ENCODE data around the gene RTP3. TPM values are rescaled to one million over a fixed set of nuclear protein-coding genes. Genes with fewer than 3 reads are reported as not detected.

Gene RTP3
- polyA plus RNA-seq, 1 donor from 2014 or later = not detected

GRCh38 chr3:46489381-46489780 is 8.4 kb upstream of the RTP3 start:
- Histone ChIP-seq H4K20me1 (ENCODE audit: insufficient read depth) (no peaks in the 10 kb centered on the region), H3K36me3 (ENCODE audit: insufficient read depth, low read length) (no peaks in the 10 kb centered on the region), H3K9ac (ENCODE audit: low read length) (no peak overlapping the region), H3K4me3 (ENCODE audit: low read length) (no peak overlapping the region), H3K27me3 (ENCODE audit: insufficient read depth, low read depth, low read length) (no peaks in the 10 kb centered on the region), H3K9me3 (ENCODE audit: low read length) (no peaks in the 10 kb centered on the region), H3K9me2 (ENCODE audit: insufficient read depth, low read length) (no peaks in the 10 kb centered on the region), H3K27ac (ENCODE audit: low read length) (no peak overlapping the region), H2AFZ (ENCODE audit: low read depth, low read length) (no peak overlapping the region), H3K4me2 (ENCODE audit: low read length) (no peak overlapping the region), H3K79me2 (replicated peaks; ENCODE audit: insufficient read depth, low read length) (no peaks in the 10 kb centered on the region), H3F3A (ENCODE audit: insufficient read depth, low read length, poor library complexity, severe bottlenecking) (no peaks in the 10 kb centered on the region)
- no peak for TF ChIP-seq SMC3 (conservative IDR thresholded peaks at IDR 0.05; ENCODE audit: poor library complexity)
- TF ChIP-seq EZH2 (IDR thresholded peaks at IDR 0.05; ENCODE audit: borderline replicate concordance, insufficient read depth, low read length, poor library complexity, severe bottlenecking) = no peak
- no peak for TF ChIP-seq POLR2AphosphoS5 (IDR thresholded peaks at IDR 0.05)
- no peak for TF ChIP-seq MXI1 (conservative IDR thresholded peaks at IDR 0.05; ENCODE audit: poor library complexity, severe bottlenecking)
- no peak for TF ChIP-seq EP300 (conservative IDR thresholded peaks at IDR 0.05; ENCODE audit: poor library complexity, severe bottlenecking)
- TF ChIP-seq TAF1 (IDR thresholded peaks at IDR 0.05; ENCODE audit: low read depth) = no peak
- TF ChIP-seq, protein P1, sequence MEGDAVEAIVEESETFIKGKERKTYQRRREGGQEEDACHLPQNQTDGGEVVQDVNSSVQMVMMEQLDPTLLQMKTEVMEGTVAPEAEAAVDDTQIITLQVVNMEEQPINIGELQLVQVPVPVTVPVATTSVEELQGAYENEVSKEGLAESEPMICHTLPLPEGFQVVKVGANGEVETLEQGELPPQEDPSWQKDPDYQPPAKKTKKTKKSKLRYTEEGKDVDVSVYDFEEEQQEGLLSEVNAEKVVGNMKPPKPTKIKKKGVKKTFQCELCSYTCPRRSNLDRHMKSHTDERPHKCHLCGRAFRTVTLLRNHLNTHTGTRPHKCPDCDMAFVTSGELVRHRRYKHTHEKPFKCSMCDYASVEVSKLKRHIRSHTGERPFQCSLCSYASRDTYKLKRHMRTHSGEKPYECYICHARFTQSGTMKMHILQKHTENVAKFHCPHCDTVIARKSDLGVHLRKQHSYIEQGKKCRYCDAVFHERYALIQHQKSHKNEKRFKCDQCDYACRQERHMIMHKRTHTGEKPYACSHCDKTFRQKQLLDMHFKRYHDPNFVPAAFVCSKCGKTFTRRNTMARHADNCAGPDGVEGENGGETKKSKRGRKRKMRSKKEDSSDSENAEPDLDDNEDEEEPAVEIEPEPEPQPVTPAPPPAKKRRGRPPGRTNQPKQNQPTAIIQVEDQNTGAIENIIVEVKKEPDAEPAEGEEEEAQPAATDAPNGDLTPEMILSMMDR (IDR thresholded peaks at IDR 0.05; ENCODE audit: poor library complexity, severe bottlenecking) = no peak
- no peak for TF ChIP-seq RAD21 (conservative IDR thresholded peaks at IDR 0.05)
- TF ChIP-seq, protein P2, sequence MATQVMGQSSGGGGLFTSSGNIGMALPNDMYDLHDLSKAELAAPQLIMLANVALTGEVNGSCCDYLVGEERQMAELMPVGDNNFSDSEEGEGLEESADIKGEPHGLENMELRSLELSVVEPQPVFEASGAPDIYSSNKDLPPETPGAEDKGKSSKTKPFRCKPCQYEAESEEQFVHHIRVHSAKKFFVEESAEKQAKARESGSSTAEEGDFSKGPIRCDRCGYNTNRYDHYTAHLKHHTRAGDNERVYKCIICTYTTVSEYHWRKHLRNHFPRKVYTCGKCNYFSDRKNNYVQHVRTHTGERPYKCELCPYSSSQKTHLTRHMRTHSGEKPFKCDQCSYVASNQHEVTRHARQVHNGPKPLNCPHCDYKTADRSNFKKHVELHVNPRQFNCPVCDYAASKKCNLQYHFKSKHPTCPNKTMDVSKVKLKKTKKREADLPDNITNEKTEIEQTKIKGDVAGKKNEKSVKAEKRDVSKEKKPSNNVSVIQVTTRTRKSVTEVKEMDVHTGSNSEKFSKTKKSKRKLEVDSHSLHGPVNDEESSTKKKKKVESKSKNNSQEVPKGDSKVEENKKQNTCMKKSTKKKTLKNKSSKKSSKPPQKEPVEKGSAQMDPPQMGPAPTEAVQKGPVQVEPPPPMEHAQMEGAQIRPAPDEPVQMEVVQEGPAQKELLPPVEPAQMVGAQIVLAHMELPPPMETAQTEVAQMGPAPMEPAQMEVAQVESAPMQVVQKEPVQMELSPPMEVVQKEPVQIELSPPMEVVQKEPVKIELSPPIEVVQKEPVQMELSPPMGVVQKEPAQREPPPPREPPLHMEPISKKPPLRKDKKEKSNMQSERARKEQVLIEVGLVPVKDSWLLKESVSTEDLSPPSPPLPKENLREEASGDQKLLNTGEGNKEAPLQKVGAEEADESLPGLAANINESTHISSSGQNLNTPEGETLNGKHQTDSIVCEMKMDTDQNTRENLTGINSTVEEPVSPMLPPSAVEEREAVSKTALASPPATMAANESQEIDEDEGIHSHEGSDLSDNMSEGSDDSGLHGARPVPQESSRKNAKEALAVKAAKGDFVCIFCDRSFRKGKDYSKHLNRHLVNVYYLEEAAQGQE (IDR thresholded peaks at IDR 0.05; ENCODE audit: borderline replicate concordance) = no peak

DNA sequence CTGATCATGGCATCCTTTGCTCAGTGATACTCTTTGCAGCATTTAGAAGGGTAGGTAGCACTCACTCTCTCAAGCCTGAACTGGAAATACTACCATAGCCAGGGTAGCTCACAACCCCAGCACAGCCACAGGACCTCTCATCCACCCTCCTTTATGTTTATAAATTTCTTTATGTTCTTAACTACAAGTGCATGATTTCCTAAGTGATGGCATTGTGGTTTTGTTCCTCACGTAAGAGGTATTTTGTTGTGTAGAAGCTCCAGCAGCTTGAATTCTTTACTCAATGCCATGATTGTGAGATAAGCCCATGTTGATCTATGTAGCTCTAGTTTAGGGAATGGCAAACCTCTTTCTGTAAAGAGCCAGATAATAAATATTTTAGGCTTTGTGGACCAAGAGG is 7.9 kb upstream of the RTP3 start:
- H3K9me3 ChIP-seq (ENCODE audit: low read length) = no peaks in the 10 kb centered on the region
- no peak overlapping the region for H2AFZ ChIP-seq (ENCODE audit: low read depth, low read length)
- no peak overlapping the region for H3K4me2 ChIP-seq (ENCODE audit: low read length)
- H4K20me1 ChIP-seq (ENCODE audit: insufficient read depth) = no peaks in the 10 kb centered on the region
- H3K27me3 ChIP-seq (ENCODE audit: insufficient read depth, low read depth, low read length) = no peaks in the 10 kb centered on the region
- H3F3A ChIP-seq (ENCODE audit: insufficient read depth, low read length, poor library complexity, severe bottlenecking) = no peaks in the 10 kb centered on the region
- H3K36me3 ChIP-seq (ENCODE audit: insufficient read depth, low read length) = no peaks in the 10 kb centered on the region
- no peak overlapping the region for H3K4me3 ChIP-seq (ENCODE audit: low read length)
- H3K9me2 ChIP-seq (ENCODE audit: insufficient read depth, low read length) = no peaks in the 10 kb centered on the region
- no peak overlapping the region for H3K27ac ChIP-seq (ENCODE audit: low read length)
- TF ChIP-seq POLR2AphosphoS5 (IDR thresholded peaks at IDR 0.05) (no peak), EP300 (conservative IDR thresholded peaks at IDR 0.05; ENCODE audit: poor library complexity, severe bottlenecking) (no peak), EZH2 (IDR thresholded peaks at IDR 0.05; ENCODE audit: borderline replicate concordance, insufficient read depth, low read length, poor library complexity, severe bottlenecking) (no peak), TAF1 (IDR thresholded peaks at IDR 0.05; ENCODE audit: low read depth) (no peak), MXI1 (conservative IDR thresholded peaks at IDR 0.05; ENCODE audit: poor library complexity, severe bottlenecking) (no peak), RAD21 (conservative IDR thresholded peaks at IDR 0.05) (no peak), SMC3 (conservative IDR thresholded peaks at IDR 0.05; ENCODE audit: poor library complexity) (no peak)
- TF ChIP-seq, protein P1 (IDR thresholded peaks at IDR 0.05; ENCODE audit: poor library complexity, severe bottlenecking) = no peak
- TF ChIP-seq, protein P2 (IDR thresholded peaks at IDR 0.05; ENCODE audit: borderline replicate concordance) = no peak
- no peaks in the 10 kb centered on the region for H3K79me2 ChIP-seq (replicated peaks; ENCODE audit: insufficient read depth, low read length)
- no peak overlapping the region for H3K9ac ChIP-seq (ENCODE audit: low read length)

Data from neural cell (in vitro differentiated cells).